Muscle layer of duodenum (tissue), 2 donors: Measurements from ENCODE around the gene UQCC5.

Source experiments
- H3K27ac ChIP-seq: one replicate; pipeline ENCODE4 v1.7.0; 2013; ENCODE audit warnings: mild to moderate bottlenecking, low read length
- H3K27me3 ChIP-seq: one replicate; pipeline ENCODE4 v1.7.0; 2013; ENCODE audit warnings: low read depth, mild to moderate bottlenecking, control low read depth, low read length
- H3K36me3 ChIP-seq, 2 donors: one replicate each; pipeline ENCODE4 v1.7.0; 2013; ENCODE audit warnings: low read length in 2 of 2, control low read depth in 1 of 2, mild to moderate bottlenecking in 1 of 2; ENCODE audit not compliant: insufficient read depth in 2 of 2, control insufficient read depth in 1 of 2
- H3K4me1 ChIP-seq, 2 donors: one replicate each; pipeline ENCODE4 v1.7.0; 2013; ENCODE audit warnings: low read length in 2 of 2, mild to moderate bottlenecking in 2 of 2, control low read depth in 1 of 2, moderate library complexity in 1 of 2; ENCODE audit not compliant: insufficient read depth in 2 of 2, control insufficient read depth in 1 of 2
- H3K4me3 ChIP-seq, 2 donors: one replicate each; pipeline ENCODE4 v1.7.0; 2013; ENCODE audit warnings: low read length in 2 of 2, low read depth in 1 of 2, mild to moderate bottlenecking in 1 of 2
- H3K9me3 ChIP-seq, 2 donors: one replicate each; pipeline ENCODE4 v1.7.0; 2013; ENCODE audit warnings: low read length in 2 of 2, control low read depth in 1 of 2, mild to moderate bottlenecking in 1 of 2; ENCODE audit not compliant: control insufficient read depth in 1 of 2
- donor health status: healthy.

The UQCC5 gene

GRCh38 chr3:52536369-52537164, at the start of gene UQCC5:
UQCC5 (plus strand) TSS chr3:52536605; CDS start chr3:52536756, 151 bp downstream.
- H3K9me3 ChIP-seq: no peaks in the 10 kb centered on the region
- H3K27me3 ChIP-seq: no peaks in the 10 kb centered on the region
- peak within 1 kb of the TSS; percentile 82 for H3K27ac ChIP-seq
- peaks cover 4 to 6% of the 10 kb centered on the region in 2 donors for H3K36me3 ChIP-seq
- peaks cover 8 to 32% of the 10 kb centered on the region in 2 donors for H3K4me1 ChIP-seq
- peak within 1 kb of the TSS; percentile 75 to 81 for H3K4me3 ChIP-seq

- H3K4me3 ChIP-seq: no peak overlapping the region
- no peaks in the 10 kb centered on the region for H3K27me3 ChIP-seq
- peaks cover 0 to 31% of the 10 kb centered on the region in 2 donors for H3K4me1 ChIP-seq
- no peaks in the 10 kb centered on the region for H3K9me3 ChIP-seq
- peaks cover 35 to 74% of the 10 kb centered on the region in 2 donors for H3K36me3 ChIP-seq
- no peak overlapping the region for H3K27ac ChIP-seq
These were observed 49.2 kb upstream of the UQCC5 start for GRCh38 chr3:52487050-52487787.

- H3K36me3 ChIP-seq: peaks cover 41 to 75% of the 10 kb centered on the region in 2 donors
- H3K4me1 ChIP-seq: peaks cover 0 to 28% of the 10 kb centered on the region in 2 donors
- no peaks in the 10 kb centered on the region for H3K27me3 ChIP-seq
- H3K9me3 ChIP-seq: no peaks in the 10 kb centered on the region
- no peak overlapping the region for H3K27ac ChIP-seq
- no peak overlapping the region for H3K4me3 ChIP-seq
These were observed 48.4 kb upstream of the UQCC5 start for GRCh38 chr3:52487788-52488691.

- Histone ChIP-seq H3K27ac (no peak overlapping the region), H3K4me1 (peaks cover 0 to 22% of the 10 kb centered on the region in 2 donors), H3K4me3 (no peak overlapping the region), H3K9me3 (no peaks in the 10 kb centered on the region), H3K27me3 (no peaks in the 10 kb centered on the region), H3K36me3 (peaks cover 42 to 75% of the 10 kb centered on the region in 2 donors)
These were observed 47.7 kb upstream of the UQCC5 start for GRCh38 chr3:52488746-52489145.

- Histone ChIP-seq H3K4me3 (no peak overlapping the region), H3K4me1 (peaks cover 0 to 19% of the 10 kb centered on the region in 2 donors), H3K36me3 (peaks cover 42 to 75% of the 10 kb centered on the region in 2 donors), H3K9me3 (no peaks in the 10 kb centered on the region), H3K27ac (no peak overlapping the region), H3K27me3 (no peaks in the 10 kb centered on the region)
These were observed 47.0 kb upstream of the UQCC5 start for GRCh38 chr3:52489453-52489852.

GRCh38 chr3:52490035-52490938, 46.1 kb upstream of the UQCC5 start:
- H3K27ac ChIP-seq: no peak overlapping the region
- no peaks in the 10 kb centered on the region for H3K9me3 ChIP-seq
- H3K27me3 ChIP-seq: no peaks in the 10 kb centered on the region
- H3K4me1 ChIP-seq: peaks cover 0 to 14% of the 10 kb centered on the region in 2 donors
- H3K4me3 ChIP-seq: no peak overlapping the region
- peaks cover 39 to 75% of the 10 kb centered on the region in 2 donors for H3K36me3 ChIP-seq

- H3K27ac ChIP-seq: peak overlapping the region; percentile 23
- no peaks in the 10 kb centered on the region for H3K27me3 ChIP-seq
- H3K9me3 ChIP-seq: no peaks in the 10 kb centered on the region
- H3K4me1 ChIP-seq: peaks cover 0 to 19% of the 10 kb centered on the region in 2 donors
- no peak overlapping the region for H3K4me3 ChIP-seq
- peaks cover 38 to 68% of the 10 kb centered on the region in 2 donors for H3K36me3 ChIP-seq
These were observed 45.4 kb upstream of the UQCC5 start for GRCh38 chr3:52490939-52491526.

- Histone ChIP-seq H3K36me3 (peaks cover 36 to 59% of the 10 kb centered on the region in 2 donors), H3K4me1 (peaks cover 0 to 19% of the 10 kb centered on the region in 2 donors), H3K4me3 (no peak overlapping the region), H3K27me3 (no peaks in the 10 kb centered on the region), H3K27ac (no peak overlapping the region), H3K9me3 (no peaks in the 10 kb centered on the region)
These were observed 44.3 kb upstream of the UQCC5 start for GRCh38 chr3:52492059-52492458.

- no peaks in the 10 kb centered on the region for H3K9me3 ChIP-seq
- no peaks in the 10 kb centered on the region for H3K27me3 ChIP-seq
- peaks cover 0 to 19% of the 10 kb centered on the region in 2 donors for H3K4me1 ChIP-seq
- H3K27ac ChIP-seq: no peak overlapping the region
- no peak overlapping the region for H3K4me3 ChIP-seq
- H3K36me3 ChIP-seq: peaks cover 27 to 45% of the 10 kb centered on the region in 2 donors
These were observed 43.0 kb upstream of the UQCC5 start for GRCh38 chr3:52493232-52494017.
